ENCODE data around the gene OXCT2.

GRCh38 chr1:39791838-39792237, 20.7 kb upstream of the OXCT2 start:
- TF ChIP-seq, protein P1, sequence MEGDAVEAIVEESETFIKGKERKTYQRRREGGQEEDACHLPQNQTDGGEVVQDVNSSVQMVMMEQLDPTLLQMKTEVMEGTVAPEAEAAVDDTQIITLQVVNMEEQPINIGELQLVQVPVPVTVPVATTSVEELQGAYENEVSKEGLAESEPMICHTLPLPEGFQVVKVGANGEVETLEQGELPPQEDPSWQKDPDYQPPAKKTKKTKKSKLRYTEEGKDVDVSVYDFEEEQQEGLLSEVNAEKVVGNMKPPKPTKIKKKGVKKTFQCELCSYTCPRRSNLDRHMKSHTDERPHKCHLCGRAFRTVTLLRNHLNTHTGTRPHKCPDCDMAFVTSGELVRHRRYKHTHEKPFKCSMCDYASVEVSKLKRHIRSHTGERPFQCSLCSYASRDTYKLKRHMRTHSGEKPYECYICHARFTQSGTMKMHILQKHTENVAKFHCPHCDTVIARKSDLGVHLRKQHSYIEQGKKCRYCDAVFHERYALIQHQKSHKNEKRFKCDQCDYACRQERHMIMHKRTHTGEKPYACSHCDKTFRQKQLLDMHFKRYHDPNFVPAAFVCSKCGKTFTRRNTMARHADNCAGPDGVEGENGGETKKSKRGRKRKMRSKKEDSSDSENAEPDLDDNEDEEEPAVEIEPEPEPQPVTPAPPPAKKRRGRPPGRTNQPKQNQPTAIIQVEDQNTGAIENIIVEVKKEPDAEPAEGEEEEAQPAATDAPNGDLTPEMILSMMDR (IDR thresholded peaks at IDR 0.05), result no peak
- TF ChIP-seq EZH2 (IDR thresholded peaks at IDR 0.05; ENCODE audit: borderline replicate concordance, insufficient read depth, low read depth, low read length, poor library complexity, severe bottlenecking), result no peak
